Retinal pigment epithelial cell (primary cell): ENCODE results near the gene DTWD1.
"Not testable (repeated sequence)": the region's sequence is repeated elsewhere in the genome, so short reads cannot be mapped to it uniquely, and the experiment has no call there.

Source experiments
- DNase-seq: peaks from one replicate; pipeline ENCODE4 v3.0.0-alpha.2; 2010; ENCODE audit warnings: low read depth
- H3K4me3 ChIP-seq: 2 replicates; pipeline ENCODE4 v1.5.1; 2011; ENCODE audit warnings: mild to moderate bottlenecking, low read length, control low read depth, moderate library complexity
- TF ChIP-seq, protein P1 (sequence below): conservative IDR thresholded peaks from 2 replicates; pipeline ENCODE4 v1.5.1; 2011; ENCODE audit warnings: low read depth, low read length, control low read depth, inconsistent platforms

DTWD1 gene

DNA sequence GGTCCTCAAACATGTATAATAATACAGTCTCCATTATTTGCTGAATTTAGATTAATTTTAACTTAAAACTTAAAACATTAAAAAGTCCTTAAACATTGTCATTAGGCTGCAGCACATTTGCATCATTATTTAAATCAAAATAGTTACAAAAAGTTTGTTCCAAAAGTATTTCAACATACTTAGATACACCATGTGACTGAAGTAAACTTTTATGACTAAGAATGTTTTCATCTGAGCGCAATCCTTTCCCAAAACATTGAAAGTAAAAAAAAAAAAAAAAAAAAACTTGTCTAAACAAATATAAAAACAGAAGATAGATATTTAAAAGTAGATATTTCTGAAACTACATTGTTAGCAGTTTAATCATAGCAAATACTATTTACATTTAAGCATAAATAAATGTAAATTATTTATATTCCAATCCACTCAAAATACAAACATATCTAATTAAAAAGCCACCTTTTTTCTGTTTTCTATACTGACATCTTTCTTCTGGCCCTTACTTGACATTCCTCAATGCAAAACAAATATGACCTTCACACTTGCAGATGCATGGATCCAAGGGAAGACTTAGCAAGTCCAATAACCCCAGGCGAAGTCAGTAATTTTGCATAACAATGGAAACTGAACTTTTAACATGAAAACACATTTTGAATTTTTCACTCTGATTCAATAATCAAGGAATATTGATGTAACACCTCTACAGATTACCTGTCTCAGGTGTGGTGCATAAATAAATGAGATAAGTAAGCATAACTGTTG, 10.5 kb upstream of the DTWD1 start:
- no peak for DNase-seq
- TF ChIP-seq, protein P1, sequence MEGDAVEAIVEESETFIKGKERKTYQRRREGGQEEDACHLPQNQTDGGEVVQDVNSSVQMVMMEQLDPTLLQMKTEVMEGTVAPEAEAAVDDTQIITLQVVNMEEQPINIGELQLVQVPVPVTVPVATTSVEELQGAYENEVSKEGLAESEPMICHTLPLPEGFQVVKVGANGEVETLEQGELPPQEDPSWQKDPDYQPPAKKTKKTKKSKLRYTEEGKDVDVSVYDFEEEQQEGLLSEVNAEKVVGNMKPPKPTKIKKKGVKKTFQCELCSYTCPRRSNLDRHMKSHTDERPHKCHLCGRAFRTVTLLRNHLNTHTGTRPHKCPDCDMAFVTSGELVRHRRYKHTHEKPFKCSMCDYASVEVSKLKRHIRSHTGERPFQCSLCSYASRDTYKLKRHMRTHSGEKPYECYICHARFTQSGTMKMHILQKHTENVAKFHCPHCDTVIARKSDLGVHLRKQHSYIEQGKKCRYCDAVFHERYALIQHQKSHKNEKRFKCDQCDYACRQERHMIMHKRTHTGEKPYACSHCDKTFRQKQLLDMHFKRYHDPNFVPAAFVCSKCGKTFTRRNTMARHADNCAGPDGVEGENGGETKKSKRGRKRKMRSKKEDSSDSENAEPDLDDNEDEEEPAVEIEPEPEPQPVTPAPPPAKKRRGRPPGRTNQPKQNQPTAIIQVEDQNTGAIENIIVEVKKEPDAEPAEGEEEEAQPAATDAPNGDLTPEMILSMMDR, result no peak
- H3K4me3 ChIP-seq, result no peak overlapping the region

DNA sequence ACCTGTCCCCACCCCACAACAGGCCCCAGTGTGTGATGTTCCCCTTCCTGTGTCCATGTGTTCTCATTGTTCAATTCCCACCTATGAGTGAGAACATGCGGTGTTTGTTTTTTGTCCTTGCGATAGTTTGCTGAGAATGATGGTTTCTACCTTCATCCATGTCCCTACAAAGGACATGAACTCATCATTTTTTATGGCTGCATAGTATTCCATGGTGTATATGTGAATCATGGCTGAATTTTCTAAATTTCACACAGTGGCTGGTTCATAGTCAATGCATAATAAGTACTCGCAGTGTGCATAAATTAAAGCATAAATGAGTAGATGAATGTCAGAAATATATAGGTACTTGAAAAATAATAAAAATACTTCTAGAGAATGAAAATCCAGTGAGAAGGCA, 8.6 kb upstream of the DTWD1 start:
- not testable (repeated sequence) for DNase-seq, H3K4me3 ChIP-seq

DNA sequence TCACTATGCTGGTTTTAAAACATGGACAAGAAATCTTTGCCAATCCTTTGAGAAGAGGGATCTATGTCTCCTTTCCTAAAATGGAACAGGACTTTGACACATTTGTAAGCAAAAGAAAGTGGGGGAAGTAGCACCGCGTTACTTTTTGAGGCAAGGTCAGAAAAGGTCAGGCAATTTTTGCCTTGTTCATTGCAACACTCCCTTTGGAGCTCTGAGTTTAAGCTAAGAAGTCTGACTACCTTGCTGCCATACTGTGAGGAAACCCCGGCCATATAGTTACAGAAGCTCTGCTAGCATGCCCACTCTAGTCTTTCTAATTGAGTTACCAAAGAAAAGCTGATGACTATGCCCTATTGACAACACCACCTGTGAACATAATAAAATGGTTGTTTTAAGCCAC, 1.6 kb upstream of the DTWD1 start:
- no peak overlapping the region for H3K4me3 ChIP-seq
- no peak for DNase-seq
- TF ChIP-seq, protein P1, result no peak

DNA sequence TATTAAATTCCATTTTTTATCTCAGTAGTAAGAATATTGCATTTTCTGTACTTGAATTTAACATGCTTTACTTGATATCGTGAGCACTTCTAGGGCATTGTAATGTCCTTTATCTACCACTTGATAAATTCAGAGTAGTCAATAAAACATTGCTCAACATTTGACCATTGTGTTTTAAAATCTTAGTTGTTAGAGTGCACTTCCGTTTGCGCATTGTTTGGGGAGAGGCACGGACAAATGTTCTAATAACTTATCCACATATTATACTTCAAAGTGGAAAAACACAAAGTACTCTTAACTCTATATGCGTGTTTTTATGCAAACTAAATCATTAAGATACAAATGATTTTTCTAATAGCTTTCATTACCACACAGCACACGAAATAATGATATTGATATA, 649 bp upstream of the DTWD1 start:
- no peak for DNase-seq
- TF ChIP-seq, protein P1, result no peak
- H3K4me3 ChIP-seq, result peak overlapping the region; percentile 74

DNA sequence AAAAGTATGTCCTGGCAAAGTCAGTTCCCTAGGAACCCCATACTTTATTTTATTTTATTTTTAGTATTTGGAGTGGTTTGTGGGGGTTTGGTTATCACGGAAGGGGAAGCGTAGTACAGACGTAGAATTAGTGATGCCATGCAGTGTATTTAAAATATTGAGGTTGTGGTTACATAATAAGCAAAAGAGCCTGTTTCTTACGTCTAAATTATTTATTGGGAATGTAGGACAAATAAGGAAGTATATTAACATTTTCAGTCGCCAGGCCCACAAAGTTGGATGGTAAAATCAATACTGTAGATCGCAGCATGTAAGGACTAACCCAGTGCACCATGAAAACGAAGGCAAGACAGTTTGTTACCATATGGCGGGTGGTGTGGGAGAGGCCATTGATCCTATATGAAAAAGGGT, 558 bp downstream of the DTWD1 start:
- no peak for DNase-seq
- TF ChIP-seq, protein P1, result no peak
- H3K4me3 ChIP-seq, result peak overlapping the region; percentile 74

DNA sequence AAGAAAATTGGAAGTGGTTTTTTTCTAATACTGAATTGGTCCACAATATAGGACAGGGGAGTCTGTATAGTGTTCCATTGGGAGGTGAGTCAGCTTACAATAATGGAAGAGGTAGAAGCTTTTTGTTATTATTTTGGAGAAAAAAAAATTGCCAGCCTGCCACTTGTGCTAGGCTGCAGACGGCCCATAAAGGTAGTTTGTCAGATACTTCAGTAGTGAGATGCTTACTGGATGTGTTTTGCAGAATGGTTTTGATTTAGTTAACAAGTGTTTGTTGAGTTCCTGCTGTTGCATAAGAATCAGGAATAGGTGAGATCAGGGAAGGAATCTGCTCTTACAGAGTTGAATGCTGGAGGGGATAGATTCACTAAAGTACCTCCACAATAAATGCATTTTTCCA, 1.0 kb downstream of the DTWD1 start:
- TF ChIP-seq, protein P1, result no peak
- DNase-seq, result no peak
- peak overlapping the region; percentile 74 for H3K4me3 ChIP-seq

DNA sequence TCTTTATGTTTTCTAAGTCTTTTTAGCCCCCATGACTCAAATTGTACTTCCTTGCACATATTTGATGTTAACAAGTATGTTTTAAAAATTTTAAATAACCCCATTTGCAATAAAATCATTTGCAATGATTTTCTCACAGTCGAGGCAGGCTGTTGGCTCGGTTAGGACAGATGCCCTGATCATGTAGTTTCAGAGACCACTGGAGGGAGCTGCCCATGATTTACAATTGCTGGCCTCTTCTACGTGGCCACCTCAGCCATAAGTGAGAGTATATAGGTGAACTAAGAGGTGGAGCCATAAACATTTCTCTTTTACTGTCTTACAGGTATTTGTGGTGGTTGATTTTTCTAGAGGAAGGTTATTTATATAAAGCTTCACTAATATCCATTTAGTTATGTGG, 1.7 kb downstream of the DTWD1 start:
- TF ChIP-seq, protein P1, result peak; percentile 20
- no peak for DNase-seq
- H3K4me3 ChIP-seq, result no peak overlapping the region
